HFFc6 (cell line): ENCODE measurements around the gene ITGA8. TPM values are rescaled to one million over a fixed set of nuclear protein-coding genes. Genes with fewer than 3 reads are reported as not detected.

ENCODE experiments used
- DNase-seq: peaks from one replicate; pipeline ENCODE4 v3.0.0-alpha.2; 2018
- H3K27ac Mint-ChIP-seq: 2 replicates; pipeline ENCODE4 v1.8.0; 2020; ENCODE audit warnings: mild to moderate bottlenecking, mixed read lengths
- H3K27me3 Mint-ChIP-seq: 2 replicates; pipeline ENCODE4 v1.8.0; 2021; ENCODE audit warnings: mild to moderate bottlenecking, moderate library complexity, mixed read lengths; ENCODE audit not compliant: insufficient read depth
- H3K36me3 Mint-ChIP-seq: 2 replicates; pipeline ENCODE4 v1.8.0; 2021; ENCODE audit warnings: low read depth, mixed read lengths
- H3K4me1 Mint-ChIP-seq: 2 replicates; pipeline ENCODE4 v1.8.0; 2020; ENCODE audit warnings: low read depth, mixed read lengths
- H3K4me3 Mint-ChIP-seq: 2 replicates; pipeline ENCODE4 v1.8.0; 2020; ENCODE audit warnings: mild to moderate bottlenecking, moderate library complexity, mixed read lengths
- H3K9me3 Mint-ChIP-seq: 2 replicates; pipeline ENCODE4 v1.8.0; 2020; ENCODE audit warnings: mild to moderate bottlenecking, mixed read lengths
- total RNA-seq, 6 experiments: library from RNA; stranded (reverse); fragmentation: NEBNext Ultra II Directional; extraction: Animal tissue kit (Norgen Biotek cat#: 25700); gene quantifications; 2 replicates in 1 of 6; 3 replicates in 5 of 6; pipeline ENCODE4 v1.2.3, GENCODE V29; 2021
- TF ChIP-seq, protein P1 (sequence below): fragments of 200-600 bp; sonication (generic); IDR thresholded peaks from 2 replicates; pipeline ENCODE4 v1.5.0; 2021; ENCODE audit warnings: antibody characterized with exemption, mild to moderate bottlenecking

Gene ITGA8
- total RNA-seq, 6 experiments from 2014 or later = not detected

DNA sequence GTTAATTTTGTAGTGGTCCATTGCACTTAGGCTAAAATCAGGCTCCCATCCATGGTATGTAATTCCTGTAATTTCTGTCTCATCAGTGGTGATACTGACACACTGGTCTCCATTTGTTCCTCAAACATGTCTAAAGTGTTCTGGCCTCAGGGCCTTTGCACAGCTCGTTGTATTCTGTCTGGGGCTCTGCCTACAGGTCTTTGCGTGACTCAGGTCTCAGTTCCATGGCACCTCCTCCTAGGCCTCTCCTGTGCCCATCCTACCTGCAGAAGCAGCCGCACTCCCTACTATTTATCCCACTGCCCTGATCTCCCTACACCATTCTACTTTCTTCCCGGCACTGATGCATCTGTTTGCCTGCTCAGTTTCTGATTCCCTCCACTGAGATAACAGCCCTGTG, 173.8 kb downstream of the ITGA8 start:
- Mint-ChIP-seq H3K9me3 (no peaks in the 10 kb centered on the region; the same call in 1 of the 2 replicates), H3K4me1 (peaks cover 10% of the 10 kb centered on the region)

GRCh38 chr10:15545266-15545665, 174.5 kb downstream of the ITGA8 start:
- no peaks in the 10 kb centered on the region; the same call in 1 of the 2 replicates for H3K9me3 Mint-ChIP-seq
- no peak overlapping the region for H3K27ac Mint-ChIP-seq
- TF ChIP-seq, protein P1, sequence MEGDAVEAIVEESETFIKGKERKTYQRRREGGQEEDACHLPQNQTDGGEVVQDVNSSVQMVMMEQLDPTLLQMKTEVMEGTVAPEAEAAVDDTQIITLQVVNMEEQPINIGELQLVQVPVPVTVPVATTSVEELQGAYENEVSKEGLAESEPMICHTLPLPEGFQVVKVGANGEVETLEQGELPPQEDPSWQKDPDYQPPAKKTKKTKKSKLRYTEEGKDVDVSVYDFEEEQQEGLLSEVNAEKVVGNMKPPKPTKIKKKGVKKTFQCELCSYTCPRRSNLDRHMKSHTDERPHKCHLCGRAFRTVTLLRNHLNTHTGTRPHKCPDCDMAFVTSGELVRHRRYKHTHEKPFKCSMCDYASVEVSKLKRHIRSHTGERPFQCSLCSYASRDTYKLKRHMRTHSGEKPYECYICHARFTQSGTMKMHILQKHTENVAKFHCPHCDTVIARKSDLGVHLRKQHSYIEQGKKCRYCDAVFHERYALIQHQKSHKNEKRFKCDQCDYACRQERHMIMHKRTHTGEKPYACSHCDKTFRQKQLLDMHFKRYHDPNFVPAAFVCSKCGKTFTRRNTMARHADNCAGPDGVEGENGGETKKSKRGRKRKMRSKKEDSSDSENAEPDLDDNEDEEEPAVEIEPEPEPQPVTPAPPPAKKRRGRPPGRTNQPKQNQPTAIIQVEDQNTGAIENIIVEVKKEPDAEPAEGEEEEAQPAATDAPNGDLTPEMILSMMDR = no peak
- DNase-seq = no peak
- H3K36me3 Mint-ChIP-seq = 0 out of 2 replicates have a peak, but pooled peaks cover 3% of the 10 kb centered on the region
- peaks cover 10% of the 10 kb centered on the region for H3K4me1 Mint-ChIP-seq
- peaks cover 14% of the 10 kb centered on the region for H3K27me3 Mint-ChIP-seq
- no peak overlapping the region for H3K4me3 Mint-ChIP-seq

More for the DNA sequence above, 173.8 kb downstream of the ITGA8 start:
- TF ChIP-seq, protein P1 = no peak
- Mint-ChIP-seq H3K4me3 (no peak overlapping the region), H3K36me3 (0 out of 2 replicates have a peak, but pooled peaks cover 3% of the 10 kb centered on the region), H3K27me3 (peaks cover 16% of the 10 kb centered on the region), H3K27ac (no peak overlapping the region)
- no peak for DNase-seq

DNA sequence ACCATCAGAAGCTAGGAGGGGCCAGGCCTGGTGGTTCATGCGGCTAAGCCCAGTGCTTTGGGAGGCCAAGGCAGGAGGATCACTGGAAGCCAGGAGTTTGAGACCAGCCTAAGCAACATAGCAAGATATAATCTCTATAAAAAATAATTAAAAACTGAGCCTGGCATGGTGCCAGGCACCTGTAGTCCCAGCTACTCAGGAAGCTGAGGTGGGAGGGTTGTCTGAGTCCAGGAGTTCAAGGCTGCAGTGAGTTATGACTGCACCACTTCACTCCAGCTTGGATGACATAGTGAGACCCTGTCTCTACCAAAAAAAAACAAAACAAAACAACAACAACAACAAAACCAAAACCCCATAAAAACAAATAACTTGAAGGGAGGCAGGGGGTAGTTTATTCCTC, 175.7 kb downstream of the ITGA8 start:
- Mint-ChIP-seq H3K27me3 (peaks cover 14% of the 10 kb centered on the region), H3K4me1 (peaks cover 10% of the 10 kb centered on the region), H3K4me3 (no peak overlapping the region), H3K27ac (no peak overlapping the region), H3K9me3 (no peaks in the 10 kb centered on the region; the same call in 1 of the 2 replicates), H3K36me3 (0 out of 2 replicates have a peak, but pooled peaks cover 3% of the 10 kb centered on the region)
- DNase-seq = no peak
- TF ChIP-seq, protein P1 = no peak

DNA sequence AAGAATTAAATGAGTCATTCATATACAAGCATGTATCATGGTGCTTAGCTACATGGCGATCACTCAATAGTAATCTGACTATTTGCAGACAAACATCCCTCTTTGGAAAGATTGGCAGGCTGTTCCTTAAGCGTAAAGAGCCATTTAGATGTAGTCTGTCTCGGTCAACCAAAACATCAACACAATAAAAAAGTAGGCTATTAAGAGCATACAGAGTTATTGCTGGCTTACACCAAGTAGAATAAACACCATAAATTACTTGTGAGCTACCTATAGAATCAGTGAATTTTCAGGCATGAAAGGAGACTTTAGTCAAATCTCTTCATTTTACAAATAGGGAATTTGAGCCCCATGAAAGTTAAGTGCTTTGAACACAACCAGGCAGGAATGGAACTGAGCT, 176.9 kb downstream of the ITGA8 start:
- Mint-ChIP-seq H3K27me3 (peaks cover 18% of the 10 kb centered on the region), H3K4me3 (no peak overlapping the region), H3K27ac (no peak overlapping the region), H3K9me3 (no peaks in the 10 kb centered on the region; the same call in 1 of the 2 replicates), H3K4me1 (peaks cover 10% of the 10 kb centered on the region), H3K36me3 (0 out of 2 replicates have a peak, but pooled peaks cover 3% of the 10 kb centered on the region)
- TF ChIP-seq, protein P1 = no peak
- no peak for DNase-seq

DNA sequence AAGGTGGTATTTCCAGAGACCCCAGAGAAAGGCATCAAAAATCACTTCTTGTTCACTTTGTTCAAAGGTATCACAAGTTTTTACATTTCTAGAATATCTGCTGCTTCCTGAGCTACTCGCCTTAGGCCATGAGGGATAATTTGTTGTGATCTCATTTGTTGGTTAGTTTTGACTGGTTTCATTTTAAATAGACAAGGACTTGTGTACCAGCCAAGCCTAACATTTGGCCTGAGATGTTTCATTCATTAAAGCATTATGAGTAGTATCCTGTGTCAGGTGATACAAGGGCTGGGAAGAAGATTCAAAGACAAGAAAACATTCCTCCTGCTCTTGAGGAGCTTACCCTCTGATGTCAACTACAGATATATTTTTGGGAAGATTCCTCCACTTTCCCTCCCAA, 178.3 kb downstream of the ITGA8 start:
- H3K27me3 Mint-ChIP-seq = peaks cover 24% of the 10 kb centered on the region
- H3K4me3 Mint-ChIP-seq = no peak overlapping the region
- 0 out of 2 replicates have a peak, but pooled peaks cover 3% of the 10 kb centered on the region for H3K36me3 Mint-ChIP-seq
- TF ChIP-seq, protein P1 = no peak
- DNase-seq = no peak
- peaks cover 10% of the 10 kb centered on the region for H3K4me1 Mint-ChIP-seq
- H3K27ac Mint-ChIP-seq = no peak overlapping the region
- no peaks in the 10 kb centered on the region; the same call in 1 of the 2 replicates for H3K9me3 Mint-ChIP-seq
